Germinal center (tissue), 1 donor: Measurements from ENCODE around the gene DEF6.
"Not testable (repeated sequence)": the region's sequence is repeated elsewhere in the genome, so short reads cannot be mapped to it uniquely, and the experiment has no call there.

Experiments used
- DNase-seq: peaks from one replicate; pipeline ENCODE4 v3.0.0; 2012; ENCODE audit warnings: mixed read lengths, low spot score

Gene DEF6

DNA sequence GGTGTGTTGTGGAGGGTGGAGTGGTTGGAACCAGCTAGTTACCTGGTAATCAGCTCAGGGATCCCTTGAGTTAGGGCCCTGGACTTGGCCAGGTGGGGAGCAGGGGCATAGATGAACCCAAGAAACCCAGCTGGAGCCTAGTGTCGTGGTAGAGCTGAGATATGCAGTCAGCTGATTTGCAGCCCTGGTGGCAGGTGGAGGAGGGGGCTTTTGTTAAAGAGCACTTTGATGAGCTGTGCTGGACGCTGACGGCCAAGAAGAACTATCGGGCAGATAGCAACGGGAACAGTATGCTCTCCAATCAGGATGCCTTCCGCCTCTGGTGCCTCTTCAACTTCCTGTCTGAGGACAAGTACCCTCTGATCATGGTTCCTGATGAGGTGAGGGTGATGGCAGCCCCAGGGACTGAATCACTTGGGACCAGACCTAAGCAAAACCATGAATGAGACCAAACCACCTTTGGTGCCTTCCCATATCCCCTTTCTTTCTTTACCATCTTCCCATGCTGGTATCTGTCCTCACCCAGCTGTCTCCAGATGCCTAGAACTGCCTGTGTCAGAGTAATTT lies 12.7 kb downstream of the DEF6 start:
- DNase-seq, result no peak

DNA sequence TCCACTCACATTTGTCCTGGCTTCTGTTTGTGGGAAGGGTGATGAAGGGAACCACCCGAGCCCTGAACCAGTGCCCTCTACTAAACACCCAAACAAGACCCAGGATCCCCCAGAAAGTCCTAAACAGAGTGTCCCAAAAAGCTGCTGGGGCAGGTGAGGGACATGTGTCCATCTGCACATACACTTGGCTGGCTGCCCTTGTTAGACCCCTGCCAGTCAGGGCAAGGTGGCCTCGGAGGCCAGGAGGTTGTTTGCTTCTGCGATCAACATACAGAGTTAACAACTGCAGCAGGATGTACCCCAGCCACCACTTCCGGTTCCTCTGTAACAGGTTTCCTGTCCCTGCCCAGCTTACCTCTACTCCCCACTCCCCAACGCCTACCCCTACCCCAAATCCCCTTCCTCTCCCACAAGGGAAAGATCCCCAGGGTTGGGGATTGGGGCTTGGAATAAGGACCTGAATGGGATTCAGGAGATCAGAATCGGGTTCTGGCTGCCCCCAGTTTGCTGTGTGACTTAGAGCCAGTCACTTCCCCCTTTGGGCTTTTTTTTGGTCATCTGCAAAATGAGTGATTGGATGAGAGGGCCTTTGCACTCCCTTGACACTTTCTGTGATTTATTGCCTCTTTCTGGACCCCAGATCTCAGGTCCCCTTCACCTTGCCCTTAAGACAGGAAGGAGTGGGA lies 13.9 kb downstream of the DEF6 start:
- no peak for DNase-seq

DNA sequence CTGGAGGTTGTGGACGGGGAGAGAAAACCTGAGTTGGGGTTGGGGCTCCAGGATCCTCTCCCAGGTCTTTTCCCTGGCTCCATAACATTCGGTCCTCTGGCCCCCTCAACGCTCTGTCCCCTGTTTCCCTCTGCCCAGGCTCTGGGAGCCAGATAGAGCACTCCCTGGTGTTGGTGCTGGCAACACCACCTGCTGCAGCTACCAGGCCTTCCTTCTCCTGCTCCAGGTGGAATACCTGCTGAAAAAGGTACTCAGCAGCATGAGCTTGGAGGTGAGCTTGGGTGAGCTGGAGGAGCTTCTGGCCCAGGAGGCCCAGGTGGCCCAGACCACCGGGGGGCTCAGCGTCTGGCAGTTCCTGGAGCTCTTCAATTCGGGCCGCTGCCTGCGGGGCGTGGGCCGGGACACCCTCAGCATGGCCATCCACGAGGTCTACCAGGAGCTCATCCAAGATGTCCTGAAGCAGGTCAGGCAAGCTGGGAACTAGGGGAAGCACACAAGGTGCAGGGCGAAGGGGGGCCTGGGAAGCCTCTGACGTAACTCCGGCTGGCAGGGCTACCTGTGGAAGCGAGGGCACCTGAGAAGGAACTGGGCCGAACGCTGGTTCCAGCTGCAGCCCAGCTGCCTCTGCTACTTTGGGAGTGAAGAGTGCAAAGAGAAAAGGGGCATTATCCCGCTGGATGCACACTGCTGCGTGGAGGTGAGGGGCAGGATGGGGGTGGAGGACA lies 14.6 kb downstream of the DEF6 start:
- DNase-seq, result no peak

DNA sequence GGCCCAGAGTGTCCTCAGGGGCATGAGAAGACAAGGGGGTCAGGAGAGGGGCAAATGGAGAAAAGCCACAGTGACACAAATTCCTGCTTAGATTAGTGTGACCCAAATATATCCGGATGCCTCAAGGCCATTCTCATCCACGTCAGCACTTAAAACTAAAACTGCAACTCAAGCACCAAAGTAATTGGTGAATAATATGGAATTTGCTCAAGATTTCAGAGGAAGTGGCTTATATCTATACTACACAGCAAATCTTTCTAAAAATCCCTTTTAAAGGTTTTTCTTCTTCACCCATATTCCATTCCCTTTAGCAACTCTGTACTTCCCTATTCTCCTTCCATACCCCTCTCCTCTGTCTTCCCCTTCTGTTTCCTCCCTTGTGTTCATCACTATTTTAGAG lies 15.2 kb downstream of the DEF6 start:
- no peak for DNase-seq

DNA sequence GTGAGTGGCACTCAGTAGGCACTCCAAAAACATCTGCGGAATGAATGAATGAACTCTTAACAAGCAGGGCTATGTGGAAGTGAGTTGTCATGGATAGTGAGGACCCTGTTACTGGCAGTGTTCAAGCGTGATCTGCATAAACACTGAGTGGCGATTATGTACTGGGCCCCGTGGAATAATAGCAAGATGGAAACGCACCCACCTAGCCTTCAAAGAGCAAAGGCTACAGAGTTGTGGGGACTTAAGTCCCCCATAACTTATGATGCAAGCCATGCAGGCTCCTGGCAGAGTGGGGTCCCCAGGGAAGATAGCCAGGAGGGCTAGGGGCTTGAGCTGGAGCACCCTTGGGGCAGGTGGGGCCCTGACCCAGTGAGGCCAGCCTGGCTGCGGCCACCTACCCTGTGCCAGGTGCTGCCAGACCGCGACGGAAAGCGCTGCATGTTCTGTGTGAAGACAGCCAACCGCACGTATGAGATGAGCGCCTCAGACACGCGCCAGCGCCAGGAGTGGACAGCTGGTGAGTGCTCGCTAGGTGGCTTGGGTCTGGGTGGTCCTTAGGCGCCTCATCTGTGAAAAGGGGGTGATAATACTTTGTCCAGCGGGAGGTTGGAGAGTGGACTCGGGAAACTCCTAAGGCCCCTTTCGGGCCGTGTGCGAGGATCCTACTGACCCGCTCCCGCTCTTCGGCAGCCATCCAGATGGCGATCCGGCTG lies 20.0 kb downstream of the DEF6 start:
- no peak for DNase-seq

DNA sequence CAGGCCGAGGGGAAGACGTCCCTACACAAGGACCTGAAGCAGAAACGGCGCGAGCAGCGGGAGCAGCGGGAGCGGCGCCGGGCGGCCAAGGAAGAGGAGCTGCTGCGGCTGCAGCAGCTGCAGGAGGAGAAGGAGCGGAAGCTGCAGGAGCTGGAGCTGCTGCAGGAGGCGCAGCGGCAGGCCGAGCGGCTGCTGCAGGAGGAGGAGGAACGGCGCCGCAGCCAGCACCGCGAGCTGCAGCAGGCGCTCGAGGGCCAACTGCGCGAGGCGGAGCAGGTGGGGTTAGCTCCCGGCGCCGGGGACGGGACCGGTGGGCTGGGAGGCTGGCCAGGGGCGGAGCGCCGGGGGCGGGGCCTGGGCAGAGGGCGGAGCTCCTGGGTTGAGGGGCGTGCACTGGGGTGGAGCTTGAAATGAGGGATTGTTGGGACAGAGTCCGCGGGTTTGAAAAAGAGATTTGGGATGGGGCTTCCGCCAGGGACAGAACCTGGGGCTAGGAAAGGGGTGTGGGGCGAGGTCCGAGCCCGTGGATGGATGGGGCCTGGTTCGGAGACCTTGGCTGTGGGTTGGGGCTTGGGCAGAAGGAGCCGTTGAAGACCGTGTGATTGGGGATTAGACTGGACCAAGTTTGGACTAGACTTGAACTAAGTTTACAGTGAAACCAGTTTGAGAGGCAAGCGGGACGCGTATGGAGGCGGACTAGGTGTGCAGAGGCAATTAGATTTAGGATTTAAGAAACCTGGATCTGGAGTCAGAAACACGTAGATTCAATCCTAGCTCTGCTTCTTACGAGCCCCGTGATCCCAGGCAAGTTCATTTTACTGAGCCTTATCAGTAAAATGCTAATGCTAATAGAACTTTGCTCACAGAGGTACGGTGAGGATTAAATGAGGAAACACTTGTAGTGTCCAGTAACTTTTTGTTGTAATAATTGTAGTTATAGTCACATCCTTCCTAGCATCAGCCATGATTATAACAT lies 20.9 kb downstream of the DEF6 start:
- DNase-seq, result no peak

DNA sequence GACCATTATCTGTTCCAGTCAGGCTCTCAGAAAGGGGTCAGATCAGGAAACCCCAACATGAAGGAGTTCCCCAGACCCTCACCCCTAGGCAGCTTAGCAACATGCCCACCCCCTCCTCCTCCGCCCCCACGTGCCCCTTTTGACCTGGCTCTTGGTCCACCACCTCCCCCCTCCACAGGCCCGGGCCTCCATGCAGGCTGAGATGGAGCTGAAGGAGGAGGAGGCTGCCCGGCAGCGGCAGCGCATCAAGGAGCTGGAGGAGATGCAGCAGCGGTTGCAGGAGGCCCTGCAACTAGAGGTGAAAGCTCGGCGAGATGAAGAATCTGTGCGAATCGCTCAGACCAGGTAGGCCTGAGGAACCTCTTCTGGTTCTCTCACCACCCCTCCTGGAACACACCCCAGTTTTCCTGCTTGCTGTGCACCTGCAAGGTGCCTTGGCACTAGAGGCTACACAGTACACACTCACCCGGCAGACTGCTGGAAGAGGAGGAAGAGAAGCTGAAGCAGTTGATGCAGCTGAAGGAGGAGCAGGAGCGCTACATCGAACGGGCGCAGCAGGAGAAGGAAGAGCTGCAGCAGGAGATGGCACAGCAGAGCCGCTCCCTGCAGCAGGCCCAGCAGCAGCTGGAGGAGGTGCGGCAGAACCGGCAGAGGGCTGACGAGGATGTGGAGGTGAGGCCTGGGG lies 21.9 kb downstream of the DEF6 start:
- no peak for DNase-seq

DNA sequence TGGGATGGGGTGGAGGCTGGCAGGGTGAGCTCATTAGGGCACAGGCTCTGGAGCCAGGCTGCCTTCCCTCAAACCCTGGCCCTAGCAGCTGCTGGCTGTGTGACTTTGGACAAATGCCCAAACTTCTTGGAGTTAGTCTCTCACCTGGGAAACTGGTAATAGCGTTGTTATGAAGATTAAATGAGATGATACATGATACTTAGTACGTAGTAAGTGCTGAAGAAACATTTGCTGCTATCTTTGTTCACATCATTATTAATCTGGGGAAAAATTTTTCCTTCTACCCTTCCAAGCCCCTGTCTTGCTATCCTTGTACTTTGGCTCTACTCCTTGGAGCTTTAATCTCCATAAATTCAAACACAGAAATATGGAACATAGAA lies 22.4 kb downstream of the DEF6 start:
- no peak for DNase-seq

DNA sequence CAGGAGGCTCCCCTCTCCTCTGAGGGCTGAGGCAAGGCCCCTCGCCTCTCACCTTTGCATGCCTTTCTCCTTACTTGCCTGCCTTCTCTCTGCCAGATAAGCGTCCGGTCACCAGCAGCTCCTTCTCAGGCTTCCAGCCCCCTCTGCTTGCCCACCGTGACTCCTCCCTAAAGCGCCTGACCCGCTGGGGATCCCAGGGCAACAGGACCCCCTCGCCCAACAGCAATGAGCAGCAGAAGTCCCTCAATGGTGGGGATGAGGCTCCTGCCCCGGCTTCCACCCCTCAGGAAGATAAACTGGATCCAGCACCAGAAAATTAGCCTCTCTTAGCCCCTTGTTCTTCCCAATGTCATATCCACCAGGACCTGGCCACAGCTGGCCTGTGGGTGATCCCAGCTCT lies 23.5 kb downstream of the DEF6 start:
- no peak for DNase-seq

DNA sequence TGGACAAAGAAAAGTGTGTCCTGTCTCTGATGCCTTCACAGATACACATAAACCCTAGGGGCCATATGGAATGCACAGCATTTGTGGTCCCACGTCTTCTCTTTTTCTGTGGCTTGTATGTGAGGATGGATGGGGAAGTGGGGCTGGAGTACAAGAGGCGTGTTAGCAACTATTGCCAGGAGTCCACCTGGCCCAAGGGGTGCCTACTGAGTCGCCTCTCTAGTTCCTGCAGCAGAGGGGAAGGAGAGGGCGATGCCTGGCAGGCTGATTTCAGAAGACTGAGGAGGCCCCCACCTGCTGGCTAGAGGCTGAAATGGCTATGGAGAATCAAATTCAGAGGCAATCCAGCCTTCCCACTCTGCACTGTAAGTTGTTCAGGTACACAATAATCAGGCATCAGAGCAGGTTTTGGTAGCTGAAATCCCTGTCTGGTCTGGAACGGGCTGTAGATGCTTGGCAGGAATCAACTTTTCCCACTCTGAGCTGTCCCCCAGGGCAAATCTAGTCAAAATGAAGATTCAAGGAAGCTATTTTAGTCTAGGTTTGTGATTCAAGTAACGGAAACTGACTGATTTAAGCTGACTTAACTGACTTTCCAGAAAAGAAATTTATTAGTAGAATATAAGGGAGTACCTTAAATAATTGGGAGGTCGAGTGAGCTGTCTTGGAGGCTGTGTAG lies 29.9 kb downstream of the DEF6 start:
- DNase-seq, result peak; percentile 79

DNA sequence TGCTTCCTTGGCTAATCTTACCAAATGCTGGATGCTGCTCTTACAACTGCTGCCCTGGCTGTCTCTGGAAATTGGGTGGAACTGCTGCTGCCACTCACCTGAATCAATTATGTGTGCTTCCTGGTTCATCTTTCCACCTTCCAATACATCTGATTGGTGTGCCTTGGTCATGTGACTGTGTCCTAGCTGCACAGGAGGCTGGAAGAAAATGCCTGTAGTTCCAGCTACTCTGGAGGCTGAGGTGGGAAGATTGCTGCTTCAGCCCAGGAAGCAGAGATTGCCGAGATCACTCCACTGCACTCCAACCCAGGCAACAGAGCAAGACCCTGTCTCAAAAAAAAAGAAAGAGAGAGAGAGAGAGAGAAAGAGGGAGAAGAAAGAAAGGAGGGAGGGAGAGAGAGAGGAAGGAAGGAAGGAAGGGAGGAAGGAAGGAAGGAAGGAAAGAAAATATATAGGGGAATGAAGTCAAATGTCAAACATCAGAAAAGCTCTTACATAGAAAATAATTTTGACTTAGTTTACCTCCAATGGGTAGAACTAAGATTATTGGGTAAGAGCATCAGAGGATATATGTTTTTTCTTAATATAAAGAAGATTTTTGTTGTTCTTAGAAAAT lies 30.6 kb downstream of the DEF6 start:
- DNase-seq, result peak; percentile 2

DNA sequence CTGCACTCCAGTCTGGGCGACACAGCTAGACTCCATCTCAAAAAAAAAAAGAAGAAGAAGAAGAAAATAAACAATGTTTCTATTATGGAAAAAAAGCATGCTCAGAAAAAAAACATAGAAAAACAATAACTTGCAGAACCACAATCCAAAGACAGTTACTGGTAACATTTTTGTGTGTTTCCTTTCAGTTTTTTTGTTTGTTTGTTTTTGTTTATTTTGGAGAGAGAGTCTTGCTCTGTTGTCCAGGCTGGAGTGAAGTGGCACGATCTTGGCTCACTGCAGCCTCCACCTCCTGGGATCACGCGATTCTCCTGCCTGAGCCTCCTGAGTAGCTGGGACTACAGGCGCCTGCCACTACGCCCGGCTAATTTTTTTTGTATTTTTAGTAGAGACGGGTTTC lies 31.3 kb downstream of the DEF6 start:
- not testable (repeated sequence) for DNase-seq

DNA sequence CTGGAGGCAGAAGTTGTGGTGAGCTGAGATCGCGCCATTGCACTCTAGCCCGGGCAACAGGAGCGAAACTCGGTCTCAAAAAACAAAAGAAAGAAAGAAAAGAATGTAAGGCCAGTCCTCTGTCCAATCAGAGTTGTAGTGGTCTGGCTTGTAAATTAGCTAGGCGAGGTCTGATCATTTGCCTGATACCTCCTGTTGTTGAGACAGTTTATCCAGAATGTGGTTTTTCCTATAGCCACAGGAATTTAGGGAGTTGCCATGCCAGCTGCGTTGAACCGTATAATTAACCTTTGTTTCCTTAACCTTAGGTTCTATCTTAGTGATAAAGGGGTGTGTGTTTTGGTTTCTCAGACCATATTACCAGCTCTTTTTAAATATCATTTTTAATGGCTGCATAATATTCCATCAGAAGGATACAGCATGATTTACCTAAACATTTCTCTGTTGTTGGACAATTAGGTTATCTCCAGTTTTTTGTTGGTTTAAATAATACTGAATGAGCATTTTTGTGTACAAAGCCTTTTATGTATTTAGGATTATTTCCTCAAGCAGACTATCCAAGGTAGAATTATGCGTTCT lies 33.0 kb downstream of the DEF6 start:
- DNase-seq, result no peak

DNA sequence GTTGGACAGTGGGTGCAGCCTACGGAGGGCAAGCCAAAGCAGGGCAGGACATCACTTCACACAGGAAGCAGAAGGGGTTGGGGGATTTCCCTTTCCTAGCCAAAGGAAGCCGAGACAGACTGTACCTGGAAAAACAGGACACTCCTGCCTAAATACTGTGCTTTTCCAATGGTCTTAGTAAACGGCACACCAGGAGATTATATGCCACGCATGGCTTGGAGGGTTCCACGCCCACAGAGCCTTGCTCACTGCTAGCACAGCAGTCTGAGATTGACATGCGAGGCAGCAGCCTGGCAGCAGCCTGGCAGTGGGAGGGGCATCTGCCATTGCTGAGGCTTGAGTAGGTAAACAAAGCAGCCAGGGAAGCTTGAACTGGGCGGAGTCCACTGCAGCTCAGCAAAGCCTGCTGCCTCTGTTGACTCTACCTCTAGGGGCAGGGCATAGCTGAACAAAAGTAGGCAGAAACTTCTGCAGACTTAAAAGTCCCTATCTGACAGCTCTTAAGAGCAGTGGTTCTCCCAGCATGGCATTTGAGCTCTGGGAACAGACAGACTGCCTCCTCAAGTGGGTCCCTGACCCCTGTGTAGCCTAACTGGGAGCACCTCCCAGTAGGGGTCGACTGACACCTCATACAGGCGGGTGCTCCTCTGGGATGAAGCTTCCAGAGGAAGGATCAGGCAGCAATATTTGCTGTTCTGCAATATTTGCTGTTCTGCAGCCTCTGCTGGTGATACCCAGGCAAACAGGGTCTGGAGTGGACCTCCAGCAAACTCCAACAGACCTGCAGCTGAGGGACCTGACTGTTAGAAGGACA lies 34.7 kb downstream of the DEF6 start:
- peak; percentile 14 for DNase-seq

DNA sequence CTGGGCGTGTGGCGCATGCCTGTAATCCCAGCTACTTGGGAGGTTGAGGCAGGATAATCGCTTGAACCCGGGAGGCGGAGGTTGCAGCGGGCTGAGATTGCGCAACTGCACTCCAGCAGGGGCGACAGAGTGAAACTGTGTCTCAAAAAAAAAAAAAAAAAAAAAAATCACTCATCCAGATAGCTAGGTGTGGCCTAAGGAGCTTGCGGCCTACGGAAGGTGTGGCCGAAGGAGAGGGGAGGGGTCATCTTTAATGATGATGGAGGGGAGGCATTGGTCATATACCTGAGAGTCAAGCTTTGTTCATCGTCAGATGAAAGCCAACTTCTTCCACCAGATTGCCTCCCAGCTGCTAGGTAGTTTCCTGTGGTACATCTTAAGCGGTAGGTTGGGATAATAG lies 43.9 kb downstream of the DEF6 start:
- DNase-seq, result no peak

DNA sequence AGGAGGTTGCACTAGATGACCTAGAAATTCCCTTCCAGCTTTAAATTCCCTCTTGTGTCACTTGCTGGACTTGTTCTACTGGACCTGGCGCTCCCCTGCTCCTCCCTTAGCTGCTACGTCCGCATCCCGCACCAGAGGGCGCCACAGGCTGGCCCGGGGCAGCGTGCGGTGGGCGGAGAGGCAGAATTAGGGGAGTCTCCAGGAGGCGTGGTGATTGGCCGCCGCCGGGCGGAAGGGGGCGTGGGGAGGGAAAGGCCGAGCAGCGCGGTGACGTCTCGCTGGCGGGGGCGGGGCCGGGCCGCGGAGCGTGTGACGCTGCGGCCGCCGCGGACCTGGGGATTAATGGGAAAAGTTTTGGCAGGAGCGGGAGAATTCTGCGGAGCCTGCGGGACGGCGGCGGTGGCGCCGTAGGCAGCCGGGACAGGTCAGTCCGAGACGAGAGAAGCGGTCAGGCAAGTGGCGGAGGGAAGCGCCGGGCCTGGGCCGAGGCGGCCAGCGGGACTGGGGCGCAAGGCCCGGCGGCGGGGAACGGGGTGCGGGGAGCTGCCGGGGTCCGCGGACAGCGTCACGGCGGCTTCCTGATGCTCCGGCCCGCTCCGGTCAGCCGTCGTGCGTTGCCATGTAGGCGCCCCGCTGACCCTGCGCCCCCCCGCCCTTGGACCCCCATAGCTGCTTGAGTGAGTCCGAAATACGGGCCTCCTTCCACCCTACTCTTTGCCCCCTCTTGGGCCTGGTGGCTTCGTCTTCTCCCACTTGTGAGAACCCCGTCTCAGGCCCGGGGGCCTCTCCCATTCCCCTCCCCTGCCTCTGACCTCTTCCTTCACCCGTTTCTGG lies 44.9 kb downstream of the DEF6 start, which contains the start of gene PPARD:
Gene PPARD, plus strand, starts transcription at position 301 of the 834 bp plus-strand sequence. CDS start 68,530 bp downstream, outside the sequence.
- DNase-seq, result peak; percentile 99

DNA sequence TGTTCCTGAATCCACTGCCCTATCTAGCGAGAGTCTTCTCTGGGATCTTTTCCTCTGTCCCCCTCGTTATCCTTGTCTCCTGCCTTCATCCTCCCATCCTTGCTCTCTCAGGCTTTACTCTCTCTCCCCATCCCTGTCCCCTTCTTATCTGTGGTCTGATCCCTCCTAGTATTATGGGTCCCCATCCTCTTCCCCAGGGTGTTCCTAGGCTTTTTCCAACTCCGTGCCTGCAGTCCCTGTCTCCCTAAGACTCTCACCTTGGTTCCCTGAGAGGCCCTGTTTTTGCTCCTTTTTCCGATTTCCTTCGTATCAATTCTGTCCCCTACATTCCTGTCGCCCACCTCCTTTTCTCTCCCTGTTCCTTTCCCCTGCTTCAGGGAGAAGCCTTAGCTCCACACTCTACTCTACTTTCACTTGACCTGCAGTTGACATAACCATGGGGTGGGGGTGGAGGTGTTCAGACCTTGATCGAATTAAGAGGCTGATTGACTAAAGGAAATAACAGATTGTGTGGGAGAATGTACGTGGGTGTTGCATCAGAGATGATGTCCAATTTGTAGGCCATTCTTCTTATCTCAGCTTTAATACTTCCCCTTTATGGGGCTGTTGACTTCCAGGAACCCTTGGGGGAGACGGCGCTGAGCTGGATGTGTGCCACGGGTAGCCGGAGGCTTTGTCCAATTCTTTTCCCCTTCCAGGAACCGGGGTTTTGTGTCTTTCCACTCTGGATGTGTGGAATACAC lies 45.6 kb downstream of the DEF6 start:
- peak; percentile 46 for DNase-seq
